IMR-90 (cell line): ENCODE data around the gene CCNYL1. TPM values are rescaled to one million over a fixed set of nuclear protein-coding genes. Genes with fewer than 3 reads are reported as not detected.
A peak's percentile ranks its signal among the peaks of the same experiment; 100 is the strongest.

ENCODE experiments used
- ATAC-seq: fragments of 200-7000 bp; cut with Tn5 transposase; 2 replicates; pipeline ENCODE4 v1.9.1; 2020; ENCODE audit warnings: low read depth, mild to moderate bottlenecking, moderate library complexity
- BruUV-seq: library from RNA; stranded (reverse); fragments of 400-500 nt; replicated peaks from 2 replicates; lab custom pipeline; 2021; lab: Mats Ljungman, UMichigan
- CTCF ChIA-PET: fragments of 300-600 bp; formaldehyde crosslinking; extraction: SDS; loops from one replicate; lab custom pipeline; 2021; ENCODE audit warnings: antibody characterized with exemption; lab: Yijun Ruan, JAX
- POLR2A ChIA-PET: fragments of 300-600 bp; sonication (Branson Sonifier 250); formaldehyde crosslinking; loops from one replicate; lab custom pipeline; 2022; ENCODE audit warnings: antibody characterized with exemption; ENCODE audit not compliant: unreplicated experiment; lab: Charles Lee
- DNase-seq: peaks from one replicate; pipeline ENCODE4 v3.0.0; 2013
- H2AFZ ChIP-seq: replicated peaks from 2 replicates; pipeline ENCODE3; 2013; ENCODE audit warnings: low read length, mild to moderate bottlenecking; ENCODE audit not compliant: poor library complexity
- H2AK5ac ChIP-seq: 2 replicates; pipeline ENCODE4 v1.6.1; 2013; ENCODE audit warnings: low read depth, low read length, inconsistent platforms
- H2AK9ac ChIP-seq: replicated peaks from 2 replicates; pipeline ENCODE3; 2013; ENCODE audit warnings: mild to moderate bottlenecking, low read depth, low read length, moderate library complexity; ENCODE audit not compliant: poor library complexity
- H2BK120ac ChIP-seq: 2 replicates; pipeline ENCODE4 v1.6.1; 2013; ENCODE audit warnings: low read depth, low read length, inconsistent platforms
- H2BK15ac ChIP-seq: 3 replicates; pipeline ENCODE4 v1.6.1; 2013; ENCODE audit warnings: low read depth, low read length, inconsistent platforms
- H2BK20ac ChIP-seq: 2 replicates; pipeline ENCODE4 v1.6.1; 2013; ENCODE audit warnings: low read depth, mild to moderate bottlenecking, inconsistent platforms, low read length, moderate library complexity
- H2BK5ac ChIP-seq: 2 replicates; pipeline ENCODE4 v1.6.1; 2013; ENCODE audit warnings: mild to moderate bottlenecking, low read depth, low read length, inconsistent platforms; ENCODE audit not compliant: poor library complexity, severe bottlenecking
- H3K14ac ChIP-seq: replicated peaks from 2 replicates; pipeline ENCODE4 v1.6.1; 2013; ENCODE audit warnings: low read depth, low read length, inconsistent platforms
- H3K18ac ChIP-seq: 2 replicates; pipeline ENCODE4 v1.6.1; 2013; ENCODE audit warnings: low read depth, low read length, control low read depth
- H3K23ac ChIP-seq: 2 replicates; pipeline ENCODE4 v1.6.1; 2013; ENCODE audit warnings: low read depth, low read length, inconsistent platforms
- H3K27ac ChIP-seq: 2 replicates; pipeline ENCODE4 v1.5.1; 2013; ENCODE audit warnings: mild to moderate bottlenecking, control low read depth, low read length; ENCODE audit not compliant: insufficient read depth
- H3K27me3 ChIP-seq: 2 replicates; pipeline ENCODE4 v1.6.1; 2013; ENCODE audit warnings: low read length; ENCODE audit not compliant: control insufficient read depth, insufficient read depth
- H3K36me3 ChIP-seq: 2 replicates; pipeline ENCODE4 v1.6.1; 2013; ENCODE audit warnings: low read length, mixed read lengths; ENCODE audit not compliant: control insufficient read depth, insufficient read depth
- H3K4ac ChIP-seq: 2 replicates; pipeline ENCODE4 v1.6.1; 2013; ENCODE audit warnings: low read depth, low read length, inconsistent platforms
- H3K4me1 ChIP-seq: 2 replicates; pipeline ENCODE4 v1.6.1; 2013; ENCODE audit warnings: low read length, mixed read lengths; ENCODE audit not compliant: control insufficient read depth, insufficient read depth
- H3K4me2 ChIP-seq: 2 replicates; pipeline ENCODE4 v1.6.1; 2013; ENCODE audit warnings: low read depth, mild to moderate bottlenecking, control low read depth, low read length, moderate library complexity
- H3K4me3 ChIP-seq: 2 replicates; pipeline ENCODE4 v1.5.1; 2013; ENCODE audit warnings: low read depth, mild to moderate bottlenecking, control low read depth, low read length, moderate library complexity; ENCODE audit not compliant: insufficient read depth
- H3K56ac ChIP-seq: 2 replicates; pipeline ENCODE4 v1.6.1; 2013; ENCODE audit warnings: low read length, inconsistent platforms; ENCODE audit not compliant: insufficient read depth; ENCODE audit errors: extremely low read depth
- H3K79me1 ChIP-seq, 2 experiments: 2 replicates each; pipeline ENCODE4 v1.6.1; 2013; ENCODE audit warnings: low read length in 2 of 2, inconsistent platforms in 1 of 2, low read depth in 1 of 2
- H3K9ac ChIP-seq: 2 replicates; pipeline ENCODE4 v1.6.1; 2013; ENCODE audit warnings: low read depth, low read length, control low read depth
- H3K9me1 ChIP-seq: 2 replicates; pipeline ENCODE4 v1.6.1; 2013; ENCODE audit warnings: low read length, inconsistent platforms; ENCODE audit not compliant: insufficient read depth
- H3K9me3 ChIP-seq: 2 replicates; pipeline ENCODE4 v1.6.1; 2013; ENCODE audit warnings: low read length; ENCODE audit not compliant: control insufficient read depth, insufficient read depth
- H4K20me1 ChIP-seq: 2 replicates; pipeline ENCODE4 v1.6.1; 2013; ENCODE audit warnings: low read length, inconsistent platforms; ENCODE audit not compliant: insufficient read depth
- H4K5ac ChIP-seq: 2 replicates; pipeline ENCODE4 v1.6.1; 2013; ENCODE audit warnings: mild to moderate bottlenecking, low read depth, low read length, control low read depth
- H4K8ac ChIP-seq, 2 experiments: 2 replicates each; pipeline ENCODE4 v1.6.1; 2013; ENCODE audit warnings: low read depth in 2 of 2, low read length in 2 of 2, control low read depth in 1 of 2, inconsistent platforms in 1 of 2
- H4K91ac ChIP-seq: 2 replicates; pipeline ENCODE4 v1.6.1; 2013; ENCODE audit warnings: low read depth, low read length, inconsistent platforms; ENCODE audit not compliant: insufficient read depth
- BHLHE40 ChIP-seq: fragments of 150-350 bp; IDR thresholded peaks from 2 replicates; pipeline ENCODE4 v1.6.1; 2016; ENCODE audit warnings: mild to moderate bottlenecking, low read depth, low read length
- CEBPB ChIP-seq: IDR thresholded peaks from 2 replicates; pipeline ENCODE4 v1.6.1; 2012; ENCODE audit warnings: low read depth, low read length, improper control_type of control experiment
- CTCF ChIP-seq: conservative IDR thresholded peaks from 2 replicates; pipeline ENCODE4 v1.5.1; 2012; ENCODE audit warnings: mild to moderate bottlenecking, low read depth, low read length, improper control_type of control experiment
- ELK1 ChIP-seq: fragments of 150-350 bp; IDR thresholded peaks from 2 replicates; pipeline ENCODE4 v1.6.1; 2016; ENCODE audit warnings: low read depth, mild to moderate bottlenecking, low read length, moderate library complexity, borderline replicate concordance
- FOS ChIP-seq: fragments of 150-350 bp; IDR thresholded peaks from 2 replicates; pipeline ENCODE4 v1.6.1; 2016; ENCODE audit warnings: low read depth, low read length
- MAFK ChIP-seq: IDR thresholded peaks from 2 replicates; pipeline ENCODE4 v1.6.1; 2012; ENCODE audit warnings: low read depth, low read length, improper control_type of control experiment
- MAZ ChIP-seq: IDR thresholded peaks from 2 replicates; pipeline ENCODE4 v1.6.1; 2012; ENCODE audit warnings: low read depth, mild to moderate bottlenecking, low read length, improper control_type of control experiment, moderate library complexity, borderline replicate concordance
- NFE2L2 ChIP-seq: fragments of 150-350 bp; IDR thresholded peaks from 2 replicates; pipeline ENCODE4 v1.6.1; 2016; ENCODE audit warnings: low read depth, mild to moderate bottlenecking, low read length
- POLR2A ChIP-seq: IDR thresholded peaks from 2 replicates; pipeline ENCODE4 v1.6.1; 2012; ENCODE audit warnings: mild to moderate bottlenecking, low read depth, low read length
- RAD21 ChIP-seq: IDR thresholded peaks from 2 replicates; pipeline ENCODE4 v1.6.1; 2012; ENCODE audit warnings: low read length, improper control_type of control experiment
- RCOR1 ChIP-seq: IDR thresholded peaks from 2 replicates; pipeline ENCODE4 v1.6.1; 2012; ENCODE audit warnings: mild to moderate bottlenecking, low read length, improper control_type of control experiment; ENCODE audit not compliant: insufficient replicate concordance
- RFX5 ChIP-seq: IDR thresholded peaks from 2 replicates; pipeline ENCODE4 v1.8.0; 2012; ENCODE audit warnings: low read depth, mild to moderate bottlenecking, low read length, moderate library complexity
- USF2 ChIP-seq: fragments of 150-350 bp; IDR thresholded peaks from 2 replicates; pipeline ENCODE4 v1.6.1; 2017; ENCODE audit warnings: mild to moderate bottlenecking, antibody characterized with exemption, low read length, low read depth
- WGBS, 2 experiments: methylation state at CpG; one replicate each; pipeline versions ENCODE4 v1.1.5 to v1.1.7; 2013; ENCODE audit warnings: missing lambda C conversion rate in 2 of 2; ENCODE audit not compliant: insufficient read length in 1 of 2; ENCODE audit errors: extremely low coverage in 2 of 2; 5-methylcytosine and 5-hydroxymethylcytosine counted together
- dilution Hi-C: fragments of 300-500 bp; cut with HindIII; formaldehyde crosslinking; loops from one replicate; pipeline ENCODE4 v1.14.3; 2018; ENCODE audit warnings: low sequenced_read_pairs; ENCODE audit not compliant: unreplicated experiment
- in situ Hi-C: fragments of 300-500 bp; cut with MboI; formaldehyde crosslinking; loops from 3 replicates; pipeline ENCODE4 v1.14.3; 2019; ENCODE audit warnings: low sequenced_read_pairs, inconsistent platforms, mixed read lengths
- intact Hi-C: fragments of 100-400 bp; cut with micrococcal nuclease; formaldehyde crosslinking; loops from 2 replicates; pipeline ENCODE4 v1.10.0; 2022
- polyA plus RNA-seq, 3 experiments: library from polyadenylated mRNA; depleted of rRNA; stranded (reverse); fragments of >200 nt; gene quantifications; 2 replicates each; pipeline ENCODE4 v1.2.3, GENCODE V29; 2012; ENCODE audit warnings: low replicate concordance in 1 of 3
- total RNA-seq: library from RNA; depleted of rRNA; stranded (reverse); fragments of >200 nt; gene quantifications from 2 replicates; pipeline ENCODE4 v1.2.3, GENCODE V29; 2012

CCNYL1 gene
- total and polyA plus RNA-seq, 2 of the 4 experiments (the other 2 are of a cell fraction), result 5.4 to 7.3 TPM

- BruUV-seq, result no TSS peak
- no peaks in the 10 kb centered on the region for H3K79me1 ChIP-seq
- H4K20me1 ChIP-seq, result no peaks in the 10 kb centered on the region
- H2BK20ac ChIP-seq, result no peak overlapping the region
- no peak overlapping the region for H3K18ac ChIP-seq
- in situ Hi-C loops (no loop called here), dilution Hi-C loops (no loop called here), intact Hi-C loops (no loop called here)
- no peak overlapping the region for H3K27ac ChIP-seq
- no peak overlapping the region for H2AK9ac ChIP-seq
- H4K91ac ChIP-seq, result no peak overlapping the region
- TF ChIP-seq BHLHE40 (no peak), RCOR1 (no peak), RAD21 (no peak), POLR2A (no peak), ELK1 (no peak), MAFK (no peak), MAZ (no peak), CTCF (no peak), NFE2L2 (no peak), CEBPB (no peak), USF2 (no peak), FOS (no peak), RFX5 (no peak)
- ATAC-seq (no peak; the same call in 1 of the 2 replicates), DNase-seq (no peak)
- H4K8ac ChIP-seq, result no peak overlapping the region; a peak in 1 of 4 replicates
- H2AFZ ChIP-seq, result peak overlapping the region; percentile 73
- H3K14ac ChIP-seq, result no peak overlapping the region
- no peak overlapping the region for H4K5ac ChIP-seq
- H3K36me3 ChIP-seq, result no peaks in the 10 kb centered on the region
- ChIA-PET CTCF (interaction anchor here (1.2 kb wide), 1 partner anchor 9 kb away, joined by 5 read pairs; no protein-coding TSS in a partner anchor), POLR2A (no interaction called here)
- no peaks in the 10 kb centered on the region; the same call in 1 of the 2 replicates for H3K27me3 ChIP-seq
- no peak overlapping the region for H3K4ac ChIP-seq
- H2BK5ac ChIP-seq, result no peak overlapping the region
- no peak overlapping the region for H3K9ac ChIP-seq
- no peak overlapping the region for H2BK120ac ChIP-seq
- no peak overlapping the region for H2AK5ac ChIP-seq
- H2BK15ac ChIP-seq, result no peak overlapping the region
- no peak overlapping the region for H3K23ac ChIP-seq
- H3K9me1 ChIP-seq, result 0 out of 2 replicates have a peak, but pooled peaks cover 5% of the 10 kb centered on the region
- no peak overlapping the region for H3K4me3 ChIP-seq
- no CpG with 5 or more reads among the region's 6 CpGs for WGBS, 2 experiments
- no peak overlapping the region for H3K4me2 ChIP-seq
- H3K4me1 ChIP-seq, result peaks cover 6% of the 10 kb centered on the region
- no peak overlapping the region for H3K56ac ChIP-seq
- no peaks in the 10 kb centered on the region for H3K9me3 ChIP-seq
Measured at GRCh38 chr2:207791579-207792243, 80.3 kb downstream of the CCNYL1 start.
